B cell (primary cell): ENCODE measurements around the gene NAIF1. TPM values are rescaled to one million over a fixed set of nuclear protein-coding genes. Genes with fewer than 3 reads are reported as not detected.
A peak's percentile ranks its signal among the peaks of the same experiment; 100 is the strongest.

ENCODE experiments used
- ATAC-seq: fragments of 200-7000 bp; cut with Tn5 transposase; one replicate; pipeline ENCODE4 v1.10.0; 2021; ENCODE audit warnings: low read depth, mild to moderate bottlenecking, moderate number of reproducible peaks, moderate library complexity
- CTCF ChIA-PET: fragments of 350-600 bp; sonication (Branson Sonifier 250); formaldehyde crosslinking; loops from one replicate; lab custom pipeline; 2021; ENCODE audit warnings: antibody characterized with exemption, inconsistent platforms; lab: Charles Lee
- POLR2A ChIA-PET: fragments of 350-600 bp; sonication (Branson Sonifier 250); formaldehyde crosslinking; loops from one replicate; lab custom pipeline; 2021; ENCODE audit warnings: antibody characterized with exemption; lab: Charles Lee
- DNase-seq: peaks from one replicate; pipeline ENCODE4 v3.0.0; 2013
- H2AFZ ChIP-seq: 2 replicates; pipeline ENCODE4 v1.6.1; 2012; ENCODE audit warnings: mild to moderate bottlenecking, low read depth, low read length; ENCODE audit not compliant: insufficient read depth, poor library complexity, severe bottlenecking
- H3K27ac ChIP-seq, 2 donors: 1 replicate in 1 of 2; 2 replicates in 1 of 2; pipeline ENCODE4 v1.5.1; 2012 to 2013; ENCODE audit warnings: low read length in 2 of 2, mild to moderate bottlenecking in 2 of 2, moderate library complexity in 1 of 2
- H3K27me3 ChIP-seq, 4 experiments: fragments of 200-600 bp in 1 of 4; sonication (generic) in 1 of 4; replicated peaks in 1 of 4; 1 replicate in 2 of 4; 2 replicates in 2 of 4; pipeline versions ENCODE4 v1.6.1 to v1.7.0; 2013 to 2016; ENCODE audit warnings: low read length in 3 of 4, mild to moderate bottlenecking in 2 of 4, mixed read lengths in 1 of 4, moderate library complexity in 1 of 4; ENCODE audit not compliant: insufficient read depth in 4 of 4, control insufficient read depth in 3 of 4; ENCODE audit errors: control extremely low read depth in 1 of 4
- H3K36me3 ChIP-seq, 2 experiments: replicated peaks in 1 of 2; 1 replicate in 1 of 2; 2 replicates in 1 of 2; pipeline versions ENCODE4 v1.6.1 to v1.7.1; 2013; ENCODE audit warnings: low read length in 1 of 2; ENCODE audit not compliant: insufficient read depth in 2 of 2, control insufficient read depth in 1 of 2; ENCODE audit errors: control extremely low read depth in 1 of 2, extremely low read depth in 1 of 2
- H3K4me1 ChIP-seq, 2 donors: fragments of 200-600 bp in 1 of 2; sonication (generic) in 1 of 2; 1 replicate in 1 of 2; 2 replicates in 1 of 2; pipeline versions ENCODE4 v1.5.1 to v1.6.1; 2013 to 2017; ENCODE audit warnings: low read length in 2 of 2; ENCODE audit not compliant: control insufficient read depth in 2 of 2, insufficient read depth in 2 of 2
- H3K4me2 ChIP-seq: replicated peaks from 2 replicates; pipeline ENCODE3; 2012; ENCODE audit warnings: mild to moderate bottlenecking, low read depth, low read length; ENCODE audit not compliant: poor library complexity, severe bottlenecking
- H3K4me3 ChIP-seq, 5 experiments: fragments of 200-600 bp in 1 of 5; sonication (generic) in 1 of 5; 1 replicate in 3 of 5; 2 replicates in 2 of 5; pipeline versions ENCODE4 v1.5.1 to v1.7.0; 2011 to 2016; ENCODE audit warnings: low read length in 4 of 5, mild to moderate bottlenecking in 4 of 5, low read depth in 2 of 5, control low read depth in 1 of 5, moderate library complexity in 1 of 5; ENCODE audit not compliant: insufficient read depth in 1 of 5; ENCODE audit errors: control extremely low read depth in 1 of 5, extremely low read depth in 1 of 5
- H3K79me2 ChIP-seq: fragments of 200-600 bp; sonication (generic); one replicate; pipeline ENCODE4 v1.6.0; 2016; ENCODE audit warnings: low read length; ENCODE audit not compliant: control insufficient read depth, insufficient read depth
- H3K9ac ChIP-seq: fragments of 200-600 bp; sonication (generic); 2 replicates; pipeline ENCODE4 v1.6.1; 2017; ENCODE audit warnings: mild to moderate bottlenecking, low read length, moderate library complexity
- H3K9me3 ChIP-seq, 3 donors: one replicate each; pipeline versions ENCODE4 v1.6.1 to v1.7.1; 2013; ENCODE audit warnings: low read length in 2 of 3; ENCODE audit not compliant: control insufficient read depth in 2 of 3, insufficient read depth in 1 of 3; ENCODE audit errors: control extremely low read depth in 1 of 3
- H4K20me1 ChIP-seq: 2 replicates; pipeline ENCODE4 v1.6.0; 2012; ENCODE audit warnings: mild to moderate bottlenecking, low read length; ENCODE audit not compliant: insufficient read depth, control insufficient read depth, poor library complexity, severe bottlenecking
- H3K27ac Mint-ChIP-seq: one replicate; pipeline ENCODE4 v1.8.0; 2021; ENCODE audit warnings: mixed read lengths
- H3K27me3 Mint-ChIP-seq: one replicate; pipeline ENCODE4 v1.8.0; 2021; ENCODE audit warnings: mixed read lengths
- H3K4me1 Mint-ChIP-seq: one replicate; pipeline ENCODE4 v1.8.0; 2021; ENCODE audit warnings: mixed read lengths
- H3K4me3 Mint-ChIP-seq: one replicate; pipeline ENCODE4 v1.8.0; 2021; ENCODE audit warnings: mixed read lengths
- H3K9me3 Mint-ChIP-seq: one replicate; pipeline ENCODE4 v1.8.0; 2022; ENCODE audit warnings: mixed read lengths; ENCODE audit not compliant: insufficient read depth
- EZH2 ChIP-seq: IDR thresholded peaks from 2 replicates; pipeline ENCODE4 v1.6.1; 2012; ENCODE audit warnings: borderline replicate concordance, low read depth, mild to moderate bottlenecking, moderate library complexity, low read length; ENCODE audit not compliant: insufficient read depth, poor library complexity, severe bottlenecking
- WGBS: methylation state at CpG from one replicate; pipeline ENCODE4 v1.1.5; 2013; ENCODE audit warnings: missing lambda C conversion rate; ENCODE audit not compliant: insufficient coverage; 5-methylcytosine and 5-hydroxymethylcytosine counted together
- intact Hi-C: fragments of 100-400 bp; cut with micrococcal nuclease; formaldehyde crosslinking; loops from one replicate; pipeline ENCODE4 v1.10.0; 2022
- polyA plus RNA-seq: library from polyadenylated mRNA; depleted of rRNA; stranded (reverse); fragments of >200 nt; gene quantifications from 2 replicates; pipeline ENCODE4 v1.2.3, GENCODE V29; 2012
- total RNA-seq, 2 donors: library from RNA; stranded (reverse); fragments of 120-200 nt in 1 of 2; gene quantifications; 1 replicate in 1 of 2; 2 replicates in 1 of 2; pipeline versions ENCODE4 v1.2.3 to v1.2.4, GENCODE V29; 2013 to 2022
- TF ChIP-seq, protein P1 (sequence below): fragments of 200-600 bp; IDR thresholded peaks from one replicate; pipeline ENCODE4 v1.8.0; 2022; ENCODE audit warnings: antibody characterized with exemption, mild to moderate bottlenecking

NAIF1 gene
- total and polyA plus RNA-seq, 2 donors (not counting 1 experiment from before 2014, with no cell fraction given), result 11.4 to 16.6 TPM

DNA sequence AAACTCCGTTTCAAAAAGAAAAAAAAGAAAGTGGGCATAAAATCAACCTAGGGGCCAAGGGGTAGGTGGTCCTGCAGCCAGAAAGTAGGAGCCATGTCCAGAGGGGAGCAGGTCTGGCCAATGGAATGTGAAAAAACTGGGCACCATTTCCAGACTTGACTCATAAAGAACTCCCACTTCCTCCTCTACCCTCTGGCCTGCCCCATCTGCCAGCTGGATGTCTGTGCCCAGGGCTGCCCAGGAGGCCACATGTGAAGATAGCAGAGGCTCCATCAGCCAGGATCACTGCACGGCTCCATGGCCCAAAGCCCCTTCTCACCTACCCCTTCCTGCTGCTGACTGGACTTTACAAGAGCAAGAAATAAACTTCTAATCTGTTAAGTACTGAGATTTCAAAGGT is 44.2 kb downstream of the NAIF1 start:
- no peaks in the 10 kb centered on the region for H3K9me3 ChIP-seq
- H3K36me3 ChIP-seq, result no peaks in the 10 kb centered on the region
- intact Hi-C loops, result no loop called here
- H2AFZ ChIP-seq, result no peak overlapping the region
- H3K9ac ChIP-seq, result no peak overlapping the region
- no peaks in the 10 kb centered on the region for H4K20me1 ChIP-seq
- ATAC-seq (no peak), DNase-seq (no peak)
- Mint-ChIP-seq H3K27ac (peak overlapping the region; percentile 68), H3K9me3 (no peaks in the 10 kb centered on the region), H3K4me3 (no peak overlapping the region), H3K27me3 (no peaks in the 10 kb centered on the region), H3K4me1 (peaks cover 62% of the 10 kb centered on the region)
- no peak overlapping the region for H3K4me3 ChIP-seq
- no peaks in the 10 kb centered on the region for H3K79me2 ChIP-seq
- H3K27me3 ChIP-seq, result no peaks in the 10 kb centered on the region
- TF ChIP-seq, protein P1, sequence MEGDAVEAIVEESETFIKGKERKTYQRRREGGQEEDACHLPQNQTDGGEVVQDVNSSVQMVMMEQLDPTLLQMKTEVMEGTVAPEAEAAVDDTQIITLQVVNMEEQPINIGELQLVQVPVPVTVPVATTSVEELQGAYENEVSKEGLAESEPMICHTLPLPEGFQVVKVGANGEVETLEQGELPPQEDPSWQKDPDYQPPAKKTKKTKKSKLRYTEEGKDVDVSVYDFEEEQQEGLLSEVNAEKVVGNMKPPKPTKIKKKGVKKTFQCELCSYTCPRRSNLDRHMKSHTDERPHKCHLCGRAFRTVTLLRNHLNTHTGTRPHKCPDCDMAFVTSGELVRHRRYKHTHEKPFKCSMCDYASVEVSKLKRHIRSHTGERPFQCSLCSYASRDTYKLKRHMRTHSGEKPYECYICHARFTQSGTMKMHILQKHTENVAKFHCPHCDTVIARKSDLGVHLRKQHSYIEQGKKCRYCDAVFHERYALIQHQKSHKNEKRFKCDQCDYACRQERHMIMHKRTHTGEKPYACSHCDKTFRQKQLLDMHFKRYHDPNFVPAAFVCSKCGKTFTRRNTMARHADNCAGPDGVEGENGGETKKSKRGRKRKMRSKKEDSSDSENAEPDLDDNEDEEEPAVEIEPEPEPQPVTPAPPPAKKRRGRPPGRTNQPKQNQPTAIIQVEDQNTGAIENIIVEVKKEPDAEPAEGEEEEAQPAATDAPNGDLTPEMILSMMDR, result no peak
- TF ChIP-seq EZH2, result no peak
- H3K4me1 ChIP-seq, result peaks cover 51 to 64% of the 10 kb centered on the region in 2 donors
- no peak overlapping the region for H3K27ac ChIP-seq
- no peak overlapping the region for H3K4me2 ChIP-seq
- ChIA-PET POLR2A (interaction anchor here (1.2 kb wide), 1 partner anchor 15 kb away, joined by 4 read pairs; no protein-coding TSS in a partner anchor), CTCF (interaction anchor here (6.8 kb wide), 1 partner anchor 12 kb away, joined by 42 read pairs; no protein-coding TSS in a partner anchor)
- WGBS, result 100% methylated on average over 1 of the region's 2 CpGs

DNA sequence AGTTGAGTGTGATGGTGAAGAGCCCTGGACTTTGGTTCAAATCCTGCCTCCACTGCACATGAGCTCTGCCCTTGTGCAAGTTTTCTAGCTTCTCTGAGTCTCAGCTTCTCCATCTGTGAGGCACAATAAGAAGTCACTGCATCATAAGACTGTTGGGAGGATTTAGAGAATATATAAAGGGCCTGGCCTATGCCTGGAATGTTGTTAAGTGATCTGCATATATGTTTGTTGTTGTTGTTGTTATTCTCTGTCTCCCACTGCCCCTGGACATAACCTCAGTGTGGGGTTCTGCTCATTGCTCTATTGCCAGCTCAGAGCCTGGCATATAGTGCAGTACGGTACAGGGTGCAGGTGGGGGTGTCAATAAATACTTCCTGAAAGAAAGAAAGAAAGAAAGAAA is 46.0 kb downstream of the NAIF1 start:
- Histone ChIP-seq H3K4me3 (no peak overlapping the region), H2AFZ (no peak overlapping the region), H4K20me1 (no peaks in the 10 kb centered on the region), H3K27me3 (no peaks in the 10 kb centered on the region), H3K4me2 (no peak overlapping the region), H3K9me3 (no peaks in the 10 kb centered on the region), H3K27ac (peak overlapping the region in 1 of 2 donors; percentile 24), H3K4me1 (peaks cover 34 to 46% of the 10 kb centered on the region in 2 donors), H3K79me2 (no peaks in the 10 kb centered on the region), H3K9ac (no peak overlapping the region), H3K36me3 (no peaks in the 10 kb centered on the region)
- no peak for DNase-seq
- TF ChIP-seq, protein P1, result no peak
- TF ChIP-seq EZH2, result no peak
- Mint-ChIP-seq H3K27ac (peak overlapping the region; percentile 39), H3K4me3 (no peak overlapping the region), H3K9me3 (no peaks in the 10 kb centered on the region), H3K4me1 (peaks cover 51% of the 10 kb centered on the region), H3K27me3 (no peaks in the 10 kb centered on the region)
- 60% methylated on average over 1 of the region's 1 CpG for WGBS
- intact Hi-C loops, result no loop called here
- CTCF ChIA-PET, result interaction anchor here (0.8 to 6.8 kb wide), 4 partner anchors 14 to 78 kb away, joined by 3 to 42 read pairs (median 3); no protein-coding TSS in a partner anchor
- POLR2A ChIA-PET, result no interaction called here
- no peak for ATAC-seq
